GM23338 (cell line): ENCODE data around the gene ZNF692. TPM values are rescaled to one million over a fixed set of nuclear protein-coding genes. Genes with fewer than 3 reads are reported as not detected.

Experiments
- ATAC-seq: fragments of 200-7000 bp; cut with Tn5 transposase; 3 replicates; pipeline ENCODE4 v1.9.1; 2020
- DNase-seq: peaks from one replicate; pipeline ENCODE4 v3.0.0-alpha.2; 2015; ENCODE audit warnings: low spot score
- H2AFZ ChIP-seq: fragments of 200-600 bp; sonication (generic); 2 replicates; pipeline ENCODE4 v1.8.0; 2016; ENCODE audit warnings: antibody characterized with exemption, mild to moderate bottlenecking, moderate library complexity
- H3F3A ChIP-seq: fragments of 200-600 bp; sonication (generic); replicated peaks from 2 replicates; pipeline ENCODE4 v1.8.0; 2017; ENCODE audit warnings: antibody characterized with exemption, mixed run types, low read depth
- H3K27ac ChIP-seq: fragments of 200-600 bp; sonication (generic); 2 replicates; pipeline ENCODE4 v1.6.1; 2016; ENCODE audit warnings: low read depth
- H3K27me3 ChIP-seq: fragments of 200-600 bp; sonication (generic); 2 replicates; pipeline ENCODE4 v1.8.0; 2016; ENCODE audit warnings: mild to moderate bottlenecking, mixed run types, moderate library complexity; ENCODE audit not compliant: insufficient read depth
- H3K36me3 ChIP-seq: fragments of 200-600 bp; sonication (generic); 2 replicates; pipeline ENCODE4 v1.8.0; 2016; ENCODE audit warnings: mild to moderate bottlenecking; ENCODE audit not compliant: insufficient read depth
- H3K4me1 ChIP-seq: fragments of 200-600 bp; sonication (generic); 2 replicates; pipeline ENCODE4 v1.8.0; 2016; ENCODE audit warnings: mild to moderate bottlenecking, moderate library complexity; ENCODE audit not compliant: insufficient read depth
- H3K4me2 ChIP-seq: fragments of 200-600 bp; sonication (generic); 2 replicates; pipeline ENCODE4 v1.7.1; 2017; ENCODE audit warnings: mixed run types
- H3K4me3 ChIP-seq: fragments of 200-600 bp; sonication (generic); 2 replicates; pipeline ENCODE4 v1.6.1; 2016; ENCODE audit warnings: mixed run types
- H3K79me2 ChIP-seq: fragments of 200-600 bp; sonication (generic); replicated peaks from 2 replicates; pipeline ENCODE4 v1.8.0; 2017; ENCODE audit warnings: mild to moderate bottlenecking; ENCODE audit not compliant: insufficient read depth
- H3K9me2 ChIP-seq: fragments of 200-600 bp; sonication (generic); 2 replicates; pipeline ENCODE4 v1.8.0; 2017; ENCODE audit not compliant: insufficient read depth
- H4K20me1 ChIP-seq: fragments of 200-600 bp; sonication (generic); replicated peaks from 2 replicates; pipeline ENCODE4 v1.8.0; 2017; ENCODE audit warnings: mild to moderate bottlenecking; ENCODE audit not compliant: insufficient read depth
- H3K27ac Mint-ChIP-seq: 2 replicates; pipeline ENCODE4 v1.8.0; 2020; ENCODE audit warnings: inconsistent platforms, mild to moderate bottlenecking, moderate library complexity, mixed read lengths
- H3K27me3 Mint-ChIP-seq: 3 replicates; pipeline ENCODE4 v1.8.0; 2022; ENCODE audit warnings: low read depth, mild to moderate bottlenecking, moderate library complexity, mixed read lengths, inconsistent platforms; ENCODE audit not compliant: insufficient read depth, poor library complexity
- H3K36me3 Mint-ChIP-seq: 3 replicates; pipeline ENCODE4 v1.8.0; 2021; ENCODE audit warnings: low read depth, mild to moderate bottlenecking, inconsistent platforms, moderate library complexity, mixed read lengths
- H3K4me1 Mint-ChIP-seq: 3 replicates; pipeline ENCODE4 v1.8.0; 2020; ENCODE audit warnings: mild to moderate bottlenecking, inconsistent platforms, mixed read lengths
- H3K4me3 Mint-ChIP-seq: 3 replicates; pipeline ENCODE4 v1.8.0; 2021; ENCODE audit warnings: moderate library complexity, mild to moderate bottlenecking, inconsistent platforms, mixed read lengths
- H3K9me3 Mint-ChIP-seq: 3 replicates; pipeline ENCODE4 v1.8.0; 2020; ENCODE audit warnings: moderate library complexity, mild to moderate bottlenecking, inconsistent platforms, mixed read lengths
- CREB1 ChIP-seq: fragments of 250-450 bp; sonication (Bioruptor Pico); IDR thresholded peaks from 2 replicates; pipeline ENCODE4 v1.5.0; 2020; ENCODE audit warnings: low read depth, mild to moderate bottlenecking, moderate library complexity
- EZH2 ChIP-seq: fragments of 200-600 bp; sonication (generic); IDR thresholded peaks from one replicate; pipeline ENCODE4 v1.8.0; 2017; ENCODE audit warnings: antibody characterized with exemption, mild to moderate bottlenecking, low read depth; ENCODE audit not compliant: unreplicated experiment
- EZH2phosphoT487 ChIP-seq: fragments of 200-600 bp; sonication (generic); IDR thresholded peaks from one replicate; pipeline ENCODE4 v1.8.1; 2018; ENCODE audit warnings: antibody characterized with exemption; ENCODE audit not compliant: unreplicated experiment
- JUNB ChIP-seq: IDR thresholded peaks from one replicate; pipeline ENCODE4 v1.6.1; 2016; ENCODE audit warnings: antibody characterized with exemption; ENCODE audit not compliant: unreplicated experiment
- NANOG ChIP-seq: IDR thresholded peaks from 2 replicates; pipeline ENCODE4 v1.6.1; 2016; ENCODE audit warnings: antibody characterized with exemption, borderline replicate concordance
- POLR2AphosphoS5 ChIP-seq: IDR thresholded peaks from 2 replicates; pipeline ENCODE4 v1.6.1; 2016; ENCODE audit warnings: antibody characterized with exemption, low read depth
- STAT1 ChIP-seq: IDR thresholded peaks from one replicate; pipeline ENCODE4 v1.6.1; 2016; ENCODE audit warnings: antibody characterized with exemption; ENCODE audit not compliant: unreplicated experiment
- ZNF114 ChIP-seq: fragments of 250-450 bp; sonication (Bioruptor Pico); IDR thresholded peaks from 2 replicates; pipeline ENCODE4 v1.5.0; 2020; ENCODE audit warnings: mild to moderate bottlenecking, moderate library complexity
- ZNF331 ChIP-seq: fragments of 250-450 bp; sonication (Bioruptor Pico); IDR thresholded peaks from 2 replicates; pipeline ENCODE4 v1.5.0; 2020; ENCODE audit warnings: low read depth, mild to moderate bottlenecking, moderate library complexity
- polyA plus RNA-seq: library from polyadenylated mRNA; unstranded; fragments of >200 nt; fragmentation: Nextera tagmentation; extraction: Ambion mirVana; gene quantifications from 2 replicates; pipeline ENCODE4 v1.2.1, GENCODE V29; 2016
- total RNA-seq: library from RNA; depleted of rRNA; stranded (reverse); fragments of >200 nt; shearing (Covaris generic); gene quantifications from 2 replicates; pipeline ENCODE4 v1.2.3, GENCODE V29; 2014
- TF ChIP-seq, protein P1 (sequence below): IDR thresholded peaks from 2 replicates; pipeline ENCODE4 v1.6.1; 2016; ENCODE audit warnings: antibody characterized with exemption
- TF ChIP-seq, protein P2 (sequence below): IDR thresholded peaks from one replicate; pipeline ENCODE4 v1.6.1; 2018; ENCODE audit warnings: antibody characterized with exemption; ENCODE audit not compliant: unreplicated experiment
- TF ChIP-seq, protein P3 (sequence below), 2 experiments: fragments of 200-600 bp in 1 of 2; sonication (generic) in 1 of 2; conservative IDR thresholded peaks; 2 replicates each; pipeline versions ENCODE4 v1.5.1 to v1.6.1; 2016 to 2017; ENCODE audit warnings: antibody characterized with exemption in 2 of 2, low read depth in 2 of 2, mild to moderate bottlenecking in 2 of 2, moderate library complexity in 1 of 2
- TF ChIP-seq, protein P4 (sequence below): fragments of 250-450 bp; sonication (Bioruptor Pico); IDR thresholded peaks from 2 replicates; pipeline ENCODE4 v1.5.0; 2020; ENCODE audit warnings: mild to moderate bottlenecking, moderate library complexity

Gene ZNF692
- total and polyA plus RNA-seq, 2 experiments from 2014 or later = 41.2 to 57.1 TPM

DNA sequence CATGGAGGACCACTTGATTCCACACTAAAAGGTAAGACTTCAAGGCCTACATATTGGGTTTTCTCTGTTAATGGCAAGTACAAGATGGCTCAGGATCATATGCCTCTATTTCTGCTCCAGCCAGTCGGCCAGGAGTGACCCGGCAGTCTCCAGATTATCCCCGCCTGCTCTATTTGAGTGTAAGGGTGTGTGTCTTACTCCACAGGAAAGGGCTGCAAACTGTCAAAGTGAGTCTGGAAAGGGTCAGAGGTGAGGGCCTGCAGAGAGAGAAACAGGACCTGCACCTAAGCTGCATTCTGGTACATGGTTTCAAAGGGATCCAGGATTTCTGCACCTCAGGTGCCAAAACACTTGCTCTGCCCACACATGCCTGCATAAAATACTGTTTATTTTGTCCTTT lies 9.2 kb downstream of the ZNF692 start:
- peaks cover 20% of the 10 kb centered on the region for H3K27me3 Mint-ChIP-seq
- peaks cover 13% of the 10 kb centered on the region for H4K20me1 ChIP-seq
- peaks cover 2% of the 10 kb centered on the region; the same call in 1 of the 2 replicates for H3K36me3 ChIP-seq

More for the DNA sequence above, 9.2 kb downstream of the ZNF692 start:
- no peak for TF ChIP-seq POLR2AphosphoS5
- TF ChIP-seq, protein P1, sequence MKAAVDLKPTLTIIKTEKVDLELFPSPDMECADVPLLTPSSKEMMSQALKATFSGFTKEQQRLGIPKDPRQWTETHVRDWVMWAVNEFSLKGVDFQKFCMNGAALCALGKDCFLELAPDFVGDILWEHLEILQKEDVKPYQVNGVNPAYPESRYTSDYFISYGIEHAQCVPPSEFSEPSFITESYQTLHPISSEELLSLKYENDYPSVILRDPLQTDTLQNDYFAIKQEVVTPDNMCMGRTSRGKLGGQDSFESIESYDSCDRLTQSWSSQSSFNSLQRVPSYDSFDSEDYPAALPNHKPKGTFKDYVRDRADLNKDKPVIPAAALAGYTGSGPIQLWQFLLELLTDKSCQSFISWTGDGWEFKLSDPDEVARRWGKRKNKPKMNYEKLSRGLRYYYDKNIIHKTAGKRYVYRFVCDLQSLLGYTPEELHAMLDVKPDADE = no peak
- no peak for TF ChIP-seq CREB1 (CRISPR knock-in tag)
- TF ChIP-seq EZH2phosphoT487 = no peak
- TF ChIP-seq, protein P2, sequence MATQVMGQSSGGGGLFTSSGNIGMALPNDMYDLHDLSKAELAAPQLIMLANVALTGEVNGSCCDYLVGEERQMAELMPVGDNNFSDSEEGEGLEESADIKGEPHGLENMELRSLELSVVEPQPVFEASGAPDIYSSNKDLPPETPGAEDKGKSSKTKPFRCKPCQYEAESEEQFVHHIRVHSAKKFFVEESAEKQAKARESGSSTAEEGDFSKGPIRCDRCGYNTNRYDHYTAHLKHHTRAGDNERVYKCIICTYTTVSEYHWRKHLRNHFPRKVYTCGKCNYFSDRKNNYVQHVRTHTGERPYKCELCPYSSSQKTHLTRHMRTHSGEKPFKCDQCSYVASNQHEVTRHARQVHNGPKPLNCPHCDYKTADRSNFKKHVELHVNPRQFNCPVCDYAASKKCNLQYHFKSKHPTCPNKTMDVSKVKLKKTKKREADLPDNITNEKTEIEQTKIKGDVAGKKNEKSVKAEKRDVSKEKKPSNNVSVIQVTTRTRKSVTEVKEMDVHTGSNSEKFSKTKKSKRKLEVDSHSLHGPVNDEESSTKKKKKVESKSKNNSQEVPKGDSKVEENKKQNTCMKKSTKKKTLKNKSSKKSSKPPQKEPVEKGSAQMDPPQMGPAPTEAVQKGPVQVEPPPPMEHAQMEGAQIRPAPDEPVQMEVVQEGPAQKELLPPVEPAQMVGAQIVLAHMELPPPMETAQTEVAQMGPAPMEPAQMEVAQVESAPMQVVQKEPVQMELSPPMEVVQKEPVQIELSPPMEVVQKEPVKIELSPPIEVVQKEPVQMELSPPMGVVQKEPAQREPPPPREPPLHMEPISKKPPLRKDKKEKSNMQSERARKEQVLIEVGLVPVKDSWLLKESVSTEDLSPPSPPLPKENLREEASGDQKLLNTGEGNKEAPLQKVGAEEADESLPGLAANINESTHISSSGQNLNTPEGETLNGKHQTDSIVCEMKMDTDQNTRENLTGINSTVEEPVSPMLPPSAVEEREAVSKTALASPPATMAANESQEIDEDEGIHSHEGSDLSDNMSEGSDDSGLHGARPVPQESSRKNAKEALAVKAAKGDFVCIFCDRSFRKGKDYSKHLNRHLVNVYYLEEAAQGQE = no peak
- TF ChIP-seq, protein P3, sequence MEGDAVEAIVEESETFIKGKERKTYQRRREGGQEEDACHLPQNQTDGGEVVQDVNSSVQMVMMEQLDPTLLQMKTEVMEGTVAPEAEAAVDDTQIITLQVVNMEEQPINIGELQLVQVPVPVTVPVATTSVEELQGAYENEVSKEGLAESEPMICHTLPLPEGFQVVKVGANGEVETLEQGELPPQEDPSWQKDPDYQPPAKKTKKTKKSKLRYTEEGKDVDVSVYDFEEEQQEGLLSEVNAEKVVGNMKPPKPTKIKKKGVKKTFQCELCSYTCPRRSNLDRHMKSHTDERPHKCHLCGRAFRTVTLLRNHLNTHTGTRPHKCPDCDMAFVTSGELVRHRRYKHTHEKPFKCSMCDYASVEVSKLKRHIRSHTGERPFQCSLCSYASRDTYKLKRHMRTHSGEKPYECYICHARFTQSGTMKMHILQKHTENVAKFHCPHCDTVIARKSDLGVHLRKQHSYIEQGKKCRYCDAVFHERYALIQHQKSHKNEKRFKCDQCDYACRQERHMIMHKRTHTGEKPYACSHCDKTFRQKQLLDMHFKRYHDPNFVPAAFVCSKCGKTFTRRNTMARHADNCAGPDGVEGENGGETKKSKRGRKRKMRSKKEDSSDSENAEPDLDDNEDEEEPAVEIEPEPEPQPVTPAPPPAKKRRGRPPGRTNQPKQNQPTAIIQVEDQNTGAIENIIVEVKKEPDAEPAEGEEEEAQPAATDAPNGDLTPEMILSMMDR (conservative IDR thresholded peaks at IDR 0.05; ENCODE audit: low read depth in 2 of 2) = no peak
- no peak for TF ChIP-seq ZNF331 (CRISPR knock-in tag)
- TF ChIP-seq JUNB = no peak
- TF ChIP-seq, protein P4, sequence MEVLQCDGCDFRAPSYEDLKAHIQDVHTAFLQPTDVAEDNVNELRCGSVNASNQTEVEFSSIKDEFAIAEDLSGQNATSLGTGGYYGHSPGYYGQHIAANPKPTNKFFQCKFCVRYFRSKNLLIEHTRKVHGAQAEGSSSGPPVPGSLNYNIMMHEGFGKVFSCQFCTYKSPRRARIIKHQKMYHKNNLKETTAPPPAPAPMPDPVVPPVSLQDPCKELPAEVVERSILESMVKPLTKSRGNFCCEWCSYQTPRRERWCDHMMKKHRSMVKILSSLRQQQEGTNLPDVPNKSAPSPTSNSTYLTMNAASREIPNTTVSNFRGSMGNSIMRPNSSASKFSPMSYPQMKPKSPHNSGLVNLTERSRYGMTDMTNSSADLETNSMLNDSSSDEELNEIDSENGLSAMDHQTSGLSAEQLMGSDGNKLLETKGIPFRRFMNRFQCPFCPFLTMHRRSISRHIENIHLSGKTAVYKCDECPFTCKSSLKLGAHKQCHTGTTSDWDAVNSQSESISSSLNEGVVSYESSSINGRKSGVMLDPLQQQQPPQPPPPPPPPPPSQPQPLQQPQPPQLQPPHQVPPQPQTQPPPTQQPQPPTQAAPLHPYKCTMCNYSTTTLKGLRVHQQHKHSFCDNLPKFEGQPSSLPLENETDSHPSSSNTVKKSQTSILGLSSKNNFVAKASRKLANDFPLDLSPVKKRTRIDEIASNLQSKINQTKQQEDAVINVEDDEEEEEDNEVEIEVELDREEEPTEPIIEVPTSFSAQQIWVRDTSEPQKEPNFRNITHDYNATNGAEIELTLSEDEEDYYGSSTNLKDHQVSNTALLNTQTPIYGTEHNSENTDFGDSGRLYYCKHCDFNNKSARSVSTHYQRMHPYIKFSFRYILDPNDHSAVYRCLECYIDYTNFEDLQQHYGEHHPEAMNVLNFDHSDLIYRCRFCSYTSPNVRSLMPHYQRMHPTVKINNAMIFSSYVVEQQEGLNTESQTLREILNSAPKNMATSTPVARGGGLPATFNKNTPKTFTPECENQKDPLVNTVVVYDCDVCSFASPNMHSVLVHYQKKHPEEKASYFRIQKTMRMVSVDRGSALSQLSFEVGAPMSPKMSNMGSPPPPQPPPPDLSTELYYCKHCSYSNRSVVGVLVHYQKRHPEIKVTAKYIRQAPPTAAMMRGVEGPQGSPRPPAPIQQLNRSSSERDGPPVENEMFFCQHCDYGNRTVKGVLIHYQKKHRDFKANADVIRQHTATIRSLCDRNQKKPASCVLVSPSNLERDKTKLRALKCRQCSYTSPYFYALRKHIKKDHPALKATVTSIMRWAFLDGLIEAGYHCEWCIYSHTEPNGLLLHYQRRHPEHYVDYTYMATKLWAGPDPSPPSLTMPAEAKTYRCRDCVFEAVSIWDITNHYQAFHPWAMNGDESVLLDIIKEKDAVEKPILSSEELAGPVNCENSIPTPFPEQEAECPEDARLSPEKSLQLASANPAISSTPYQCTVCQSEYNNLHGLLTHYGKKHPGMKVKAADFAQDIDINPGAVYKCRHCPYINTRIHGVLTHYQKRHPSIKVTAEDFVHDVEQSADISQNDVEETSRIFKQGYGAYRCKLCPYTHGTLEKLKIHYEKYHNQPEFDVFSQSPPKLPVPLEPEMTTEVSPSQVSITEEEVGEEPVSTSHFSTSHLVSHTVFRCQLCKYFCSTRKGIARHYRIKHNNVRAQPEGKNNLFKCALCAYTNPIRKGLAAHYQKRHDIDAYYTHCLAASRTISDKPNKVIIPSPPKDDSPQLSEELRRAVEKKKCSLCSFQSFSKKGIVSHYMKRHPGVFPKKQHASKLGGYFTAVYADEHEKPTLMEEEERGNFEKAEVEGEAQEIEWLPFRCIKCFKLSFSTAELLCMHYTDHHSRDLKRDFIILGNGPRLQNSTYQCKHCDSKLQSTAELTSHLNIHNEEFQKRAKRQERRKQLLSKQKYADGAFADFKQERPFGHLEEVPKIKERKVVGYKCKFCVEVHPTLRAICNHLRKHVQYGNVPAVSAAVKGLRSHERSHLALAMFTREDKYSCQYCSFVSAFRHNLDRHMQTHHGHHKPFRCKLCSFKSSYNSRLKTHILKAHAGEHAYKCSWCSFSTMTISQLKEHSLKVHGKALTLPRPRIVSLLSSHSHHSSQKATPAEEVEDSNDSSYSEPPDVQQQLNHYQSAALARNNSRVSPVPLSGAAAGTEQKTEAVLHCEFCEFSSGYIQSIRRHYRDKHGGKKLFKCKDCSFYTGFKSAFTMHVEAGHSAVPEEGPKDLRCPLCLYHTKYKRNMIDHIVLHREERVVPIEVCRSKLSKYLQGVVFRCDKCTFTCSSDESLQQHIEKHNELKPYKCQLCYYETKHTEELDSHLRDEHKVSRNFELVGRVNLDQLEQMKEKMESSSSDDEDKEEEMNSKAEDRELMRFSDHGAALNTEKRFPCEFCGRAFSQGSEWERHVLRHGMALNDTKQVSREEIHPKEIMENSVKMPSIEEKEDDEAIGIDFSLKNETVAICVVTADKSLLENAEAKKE = no peak
- no peak for TF ChIP-seq NANOG
- no peak for TF ChIP-seq STAT1
- no peak for TF ChIP-seq EZH2
- TF ChIP-seq ZNF114 (CRISPR knock-in tag) = no peak
- Mint-ChIP-seq H3K9me3 (no peaks in the 10 kb centered on the region; the same call in 2 of the 3 replicates), H3K27ac (no peak overlapping the region), H3K4me1 (peaks cover 8% of the 10 kb centered on the region), H3K36me3 (peaks cover 38% of the 10 kb centered on the region), H3K4me3 (no peak overlapping the region)
- no peak overlapping the region for H3K27ac ChIP-seq
- H3K4me3 ChIP-seq = no peak overlapping the region
- peaks cover 13% of the 10 kb centered on the region for H3F3A ChIP-seq
- H3K4me1 ChIP-seq = peaks cover 6% of the 10 kb centered on the region; the same call in 1 of the 2 replicates
- H3K79me2 ChIP-seq = no peaks in the 10 kb centered on the region
- H2AFZ ChIP-seq = no peak overlapping the region
- no peak for ATAC-seq
- peaks cover 47% of the 10 kb centered on the region for H3K27me3 ChIP-seq
- no peaks in the 10 kb centered on the region for H3K9me2 ChIP-seq
- H3K4me2 ChIP-seq = no peak overlapping the region
- DNase-seq = no peak
